Heart left ventricle (tissue), 16 donors: ENCODE data around the gene KNDC1. TPM values are rescaled to one million over a fixed set of nuclear protein-coding genes. Genes with fewer than 3 reads are reported as not detected.

Experiments
- ATAC-seq, 4 donors: fragments of 200-7000 bp; cut with Tn5 transposase; one replicate each; pipeline ENCODE4 v1.9.1; 2020 to 2022; ENCODE audit warnings: moderate library complexity in 4 of 4, mild to moderate bottlenecking in 3 of 4, moderate number of reproducible peaks in 1 of 4
- DNase-seq, 5 donors: peaks; one replicate each; pipeline ENCODE4 v3.0.0-alpha.2; 2020
- H3K27ac ChIP-seq, 12 donors: fragments of 200-600 bp; sonication (generic) in 4 of 12; one replicate each; pipeline versions ENCODE4 v1.5.0 to v1.8.0; 2016 to 2022; ENCODE audit warnings: mild to moderate bottlenecking in 2 of 12
- H3K27me3 ChIP-seq, 9 donors: fragments of 200-600 bp; sonication (generic) in 2 of 9; one replicate each; pipeline versions ENCODE4 v1.5.1 to v1.8.0; 2016 to 2022; ENCODE audit warnings: mild to moderate bottlenecking in 3 of 9
- H3K36me3 ChIP-seq, 9 donors: fragments of 200-600 bp; sonication (generic) in 2 of 9; one replicate each; pipeline versions ENCODE4 v1.5.0 to v1.8.0; 2018 to 2022; ENCODE audit warnings: mild to moderate bottlenecking in 2 of 9
- H3K4me1 ChIP-seq, 12 donors: fragments of 200-600 bp; sonication (generic) in 4 of 12; one replicate each; pipeline versions ENCODE4 v1.5.0 to v1.8.0; 2016 to 2022; ENCODE audit warnings: mild to moderate bottlenecking in 3 of 12
- H3K4me3 ChIP-seq, 12 donors: fragments of 200-600 bp; sonication (generic) in 4 of 12; one replicate each; pipeline versions ENCODE4 v1.5.0 to v1.8.0; 2017 to 2022; ENCODE audit warnings: mild to moderate bottlenecking in 9 of 12, moderate library complexity in 4 of 12
- H3K9me3 ChIP-seq, 12 donors: fragments of 200-600 bp; sonication (generic) in 4 of 12; one replicate each; pipeline versions ENCODE4 v1.5.0 to v1.8.0; 2016 to 2022; ENCODE audit warnings: mild to moderate bottlenecking in 1 of 12
- POLR2A ChIP-seq, 2 donors: fragments of 450-650 bp; IDR thresholded peaks; one replicate each; pipeline ENCODE4 v1.6.1; 2017; ENCODE audit warnings: antibody characterized with exemption in 2 of 2, mild to moderate bottlenecking in 2 of 2, moderate library complexity in 2 of 2
- WGBS, 4 donors: extraction: QIAGEN DNeasy Blood & Tissue Kit in 2 of 4; methylation state at CpG; one replicate each; pipeline versions ENCODE4 v1.1.5 to v1.1.7; 2013 to 2018; 5-methylcytosine and 5-hydroxymethylcytosine counted together
- intact Hi-C, 10 donors: fragments of 100-400 bp; cut with DNase I; formaldehyde crosslinking; loops; one replicate each; pipeline versions ENCODE4 v1.11.1 to v1.14.2; 2022
- polyA plus RNA-seq, 2 donors: library from polyadenylated mRNA; stranded (reverse); fragments of 200-250 nt; gene quantifications; one replicate each; pipeline ENCODE4 v1.2.3, GENCODE V29; 2013
- total RNA-seq, 9 donors: library from RNA; depleted of rRNA in 2 of 9; stranded (reverse); fragments of >200 nt in 2 of 9; fragmentation: NEBNext Ultra II Directional in 3 of 9; extraction: Animal tissue kit (Norgen Biotek cat#: 25700) in 3 of 9; gene quantifications; one replicate each; pipeline versions ENCODE4 v1.1.0 to v1.2.4, GENCODE V29; 2016 to 2023
- TF ChIP-seq, protein P1 (sequence below), 12 donors: fragments of 200-600 bp; sonication (generic) in 4 of 12; IDR thresholded peaks; one replicate each; pipeline versions ENCODE4 v1.5.0 to v1.8.0; 2018 to 2022; ENCODE audit warnings: antibody characterized with exemption in 12 of 12, mild to moderate bottlenecking in 5 of 12
- donor health status: ischemic (EF 13 %, LVEDD 7.1; RV severe dilation, severe dysfunction).
- donor health status: healthy with polysubstance abuse.
- donor health status: DM: no; HTN: yes; CAD: no.
- donor health status: DM: no; HTN: no; CAD: no.
- donor health status: ischemic (EF 25% LVEDD 6.9; RV normal size, moderate dysfunction).
- donor health status: ischemic (EF 25% LVEDD 5.7; RV mildly dilated, moderate dysfunction).
- donor health status: healthy.
- donor health status: DM: yes; HTN: yes; CAD: no.
- donor health status: ischemic (EF 35%, LVEDD 5.7; RV mildly dilated, moderate dysfunction).
- donor health status: nonischemic (EF 11% LVEDD 7.7; RV severe dilation, severe dysfunction).
- donor health status: DM: yes; HTN: yes; CAD: no.
- donor health status: PGD.
- donor health status: ischemic (EF 29% LVEDD 5.4; RV normal size, mild dysfunction).
- donor health status: nonischemic (EF 23%, LVEDD 6.1; RV moderate dilation, normal function).

KNDC1 gene
- total and polyA plus RNA-seq, 11 donors, result 0.04 to 2.9 (median 0.10) TPM; not detected in 3

DNA sequence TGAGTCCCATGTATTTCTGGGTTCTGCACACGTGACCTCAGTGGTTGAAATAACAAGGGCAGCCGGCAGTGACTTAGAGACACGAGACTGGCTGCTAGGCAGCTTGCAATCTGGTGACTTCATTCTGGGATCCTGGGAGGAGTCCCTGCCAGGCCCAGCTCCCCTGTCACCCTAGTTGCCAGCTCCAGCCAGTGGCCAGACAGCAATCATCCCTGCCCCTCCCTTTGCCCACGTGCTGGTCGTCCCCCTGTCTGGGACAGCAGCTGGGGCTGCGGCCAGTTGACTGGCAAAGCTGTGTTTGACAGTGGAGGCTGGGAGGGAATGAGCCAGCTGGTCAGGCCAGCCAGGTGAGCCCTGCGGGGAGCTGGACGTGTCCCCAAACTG is 42.3 kb upstream of the KNDC1 start:
- DNase-seq (peak in 4 of 5 donors; percentile 38 to 74 (median 68)), ATAC-seq (peak; percentile 77 to 94 (median 85))
- H3K27me3 ChIP-seq, result no peaks in the 10 kb centered on the region
- H3K27ac ChIP-seq, result peak overlapping the region in 6 of 12 donors; percentile 45 to 79 (median 72)
- 52 to 66% (median 59%) methylated on average over 8 of the region's 8 CpGs for WGBS, 4 donors
- intact Hi-C loops, result no loop called here
- TF ChIP-seq POLR2A (IDR thresholded peaks at IDR 0.05), result no peak
- TF ChIP-seq, protein P1, sequence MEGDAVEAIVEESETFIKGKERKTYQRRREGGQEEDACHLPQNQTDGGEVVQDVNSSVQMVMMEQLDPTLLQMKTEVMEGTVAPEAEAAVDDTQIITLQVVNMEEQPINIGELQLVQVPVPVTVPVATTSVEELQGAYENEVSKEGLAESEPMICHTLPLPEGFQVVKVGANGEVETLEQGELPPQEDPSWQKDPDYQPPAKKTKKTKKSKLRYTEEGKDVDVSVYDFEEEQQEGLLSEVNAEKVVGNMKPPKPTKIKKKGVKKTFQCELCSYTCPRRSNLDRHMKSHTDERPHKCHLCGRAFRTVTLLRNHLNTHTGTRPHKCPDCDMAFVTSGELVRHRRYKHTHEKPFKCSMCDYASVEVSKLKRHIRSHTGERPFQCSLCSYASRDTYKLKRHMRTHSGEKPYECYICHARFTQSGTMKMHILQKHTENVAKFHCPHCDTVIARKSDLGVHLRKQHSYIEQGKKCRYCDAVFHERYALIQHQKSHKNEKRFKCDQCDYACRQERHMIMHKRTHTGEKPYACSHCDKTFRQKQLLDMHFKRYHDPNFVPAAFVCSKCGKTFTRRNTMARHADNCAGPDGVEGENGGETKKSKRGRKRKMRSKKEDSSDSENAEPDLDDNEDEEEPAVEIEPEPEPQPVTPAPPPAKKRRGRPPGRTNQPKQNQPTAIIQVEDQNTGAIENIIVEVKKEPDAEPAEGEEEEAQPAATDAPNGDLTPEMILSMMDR (IDR thresholded peaks at IDR 0.05), result no peak
- H3K36me3 ChIP-seq, result no peaks in the 10 kb centered on the region
- H3K9me3 ChIP-seq, result peaks cover 0 to 14% (median 0%) of the 10 kb centered on the region in 12 donors
- H3K4me3 ChIP-seq, result no peak overlapping the region
- H3K4me1 ChIP-seq, result peaks cover 0 to 5% (median 0%) of the 10 kb centered on the region in 12 donors

DNA sequence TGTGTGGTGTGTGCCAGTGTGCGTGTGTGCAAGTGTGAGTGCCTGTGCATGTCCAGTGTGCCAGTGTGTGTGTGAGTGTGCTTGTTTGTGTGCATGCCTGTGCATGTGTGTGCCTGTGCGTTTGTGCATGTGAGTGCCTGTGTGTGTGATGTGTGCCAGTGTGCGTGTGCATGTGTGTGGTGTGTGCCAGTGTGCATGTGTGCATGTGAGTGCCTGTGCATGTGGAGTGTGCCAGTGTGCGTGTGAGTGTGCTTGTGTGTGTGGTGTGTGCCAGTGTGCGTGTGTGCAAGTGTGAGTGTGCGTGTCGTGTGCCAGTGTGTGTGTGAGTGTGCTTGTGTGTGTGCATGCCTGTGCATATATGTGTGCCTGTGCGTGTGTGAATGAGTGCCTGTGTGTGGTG is 38.5 kb upstream of the KNDC1 start:
- Histone ChIP-seq H3K36me3 (no peaks in the 10 kb centered on the region), H3K9me3 (peaks cover 0 to 14% (median 0%) of the 10 kb centered on the region in 12 donors), H3K27me3 (peaks cover 0 to 33% (median 0%) of the 10 kb centered on the region in 9 donors), H3K4me3 (no peak overlapping the region), H3K27ac (no peak overlapping the region), H3K4me1 (peaks cover 0 to 16% (median 0%) of the 10 kb centered on the region in 12 donors)
- intact Hi-C loops, result loop anchor here (5.0 to 10.0 kb wide), 11 partner anchors 177 to 667 kb away; partner anchors contain the start of gene CFAP46 (in 5 of the 10)
- TF ChIP-seq, protein P1 (IDR thresholded peaks at IDR 0.05), result no peak
- TF ChIP-seq POLR2A (IDR thresholded peaks at IDR 0.05), result no peak
- DNase-seq (peak in 1 of 5 donors; percentile 20), ATAC-seq (no peak)
- 83 to 95% (median 92%) methylated on average over 8 of the region's 8 CpGs for WGBS, 4 donors

DNA sequence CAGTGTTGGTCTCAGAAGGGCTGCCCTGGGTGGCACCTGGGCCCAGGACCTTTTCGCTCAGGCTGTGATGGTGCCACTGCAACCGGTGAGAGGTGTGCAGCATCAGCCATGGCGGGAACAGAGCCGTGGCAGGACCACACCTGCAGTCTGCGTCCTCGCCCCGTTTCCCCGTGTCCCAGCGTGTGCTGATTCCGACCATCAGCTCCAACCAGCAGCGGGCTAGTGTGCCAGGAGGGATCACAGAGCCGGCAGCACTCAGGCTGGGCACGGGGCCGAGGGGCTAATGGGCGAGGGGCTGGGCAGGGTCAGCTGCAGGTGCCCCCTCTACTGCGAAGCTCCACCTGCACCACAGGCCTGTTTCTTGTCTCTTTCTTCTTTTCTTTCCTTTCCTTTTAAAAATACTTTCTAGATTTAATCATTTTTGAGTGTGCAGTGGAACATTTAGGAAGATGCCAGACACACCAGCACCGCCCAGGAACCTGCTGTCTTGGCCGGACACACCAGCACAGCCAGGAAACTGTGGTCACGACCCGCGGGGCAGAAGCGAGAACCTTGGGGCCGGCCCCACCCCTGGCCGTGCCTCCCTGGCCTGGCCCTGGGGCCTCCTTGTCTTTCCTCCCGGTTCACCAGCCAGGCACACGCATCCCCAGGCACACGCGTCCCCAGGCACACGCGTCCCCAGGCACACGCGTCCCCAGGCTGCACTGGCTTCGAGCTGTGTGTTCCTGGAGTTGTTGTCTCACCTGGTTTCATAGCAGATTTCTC is 37.7 kb upstream of the KNDC1 start:
- TF ChIP-seq POLR2A (IDR thresholded peaks at IDR 0.05), result no peak
- TF ChIP-seq, protein P1 (IDR thresholded peaks at IDR 0.05), result no peak
- WGBS, 4 donors, result 76 to 87% (median 85%) methylated on average over 32 to 33 of the region's 33 CpGs
- Histone ChIP-seq H3K4me1 (peaks cover 0 to 13% (median 0%) of the 10 kb centered on the region in 12 donors), H3K36me3 (no peaks in the 10 kb centered on the region), H3K4me3 (no peak overlapping the region), H3K27ac (no peak overlapping the region), H3K9me3 (peaks cover 0 to 14% (median 0%) of the 10 kb centered on the region in 12 donors), H3K27me3 (peaks cover 0 to 37% (median 0%) of the 10 kb centered on the region in 9 donors)
- peak in 3 of 5 donors; percentile 8 to 26 (median 14) for DNase-seq
- no peak for ATAC-seq
- intact Hi-C loops, result loop anchor here (2.0 to 10.0 kb wide), 12 partner anchors 178 to 668 kb away; partner anchors contain the start of gene CFAP46 (in 5 of the 10)

DNA sequence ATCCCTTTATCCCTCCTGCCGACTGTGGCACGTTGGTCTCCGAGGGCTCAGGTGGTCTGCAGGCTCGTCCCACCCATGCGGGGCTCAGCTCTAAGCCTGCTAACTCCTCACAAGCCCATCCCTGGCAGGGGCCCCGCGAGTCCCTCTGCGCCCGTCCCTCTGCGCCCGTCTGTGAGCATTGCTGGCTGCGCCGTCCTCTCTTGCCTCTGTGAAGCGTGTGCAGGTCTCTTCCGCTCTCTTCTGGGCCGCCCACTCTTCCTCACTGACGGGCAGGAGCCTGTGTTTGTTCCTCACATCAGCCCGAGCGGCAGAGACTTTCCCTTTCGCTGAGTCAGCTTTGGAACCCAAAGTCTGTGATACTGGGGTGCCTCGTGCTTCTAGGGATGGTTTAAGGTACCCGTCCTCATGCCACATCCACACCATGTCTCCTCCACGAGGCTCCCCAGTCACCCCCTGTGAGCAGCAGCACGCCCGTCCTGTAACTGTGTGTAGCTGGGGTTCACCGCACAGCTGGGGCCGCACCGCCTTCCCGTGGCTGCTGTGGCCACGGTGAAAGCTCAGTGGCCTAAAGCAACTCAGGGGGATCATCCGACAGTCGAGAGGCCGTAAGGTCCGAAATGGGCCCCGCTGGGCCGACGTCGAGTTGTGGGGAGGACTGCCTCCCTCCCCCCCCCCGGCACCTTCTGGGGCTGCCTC is 36.8 kb upstream of the KNDC1 start:
- intact Hi-C loops, result loop anchor here (2.0 to 10.0 kb wide), 12 partner anchors 178 to 668 kb away; partner anchors contain the start of gene CFAP46 (in 5 of the 10)
- no peak for ATAC-seq
- peaks cover 0 to 12% (median 0%) of the 10 kb centered on the region in 12 donors for H3K4me1 ChIP-seq
- H3K27me3 ChIP-seq, result peaks cover 0 to 37% (median 0%) of the 10 kb centered on the region in 9 donors
- no peak overlapping the region for H3K4me3 ChIP-seq
- no peaks in the 10 kb centered on the region for H3K36me3 ChIP-seq
- H3K27ac ChIP-seq, result no peak overlapping the region
- peak in 3 of 5 donors; percentile 15 to 52 (median 19) for DNase-seq
- TF ChIP-seq, protein P1 (IDR thresholded peaks at IDR 0.05), result no peak
- TF ChIP-seq POLR2A (IDR thresholded peaks at IDR 0.05), result no peak
- peaks cover 0 to 14% (median 0%) of the 10 kb centered on the region in 12 donors for H3K9me3 ChIP-seq
- 80 to 86% (median 83%) methylated on average over 31 to 39 of the region's 39 CpGs for WGBS, 4 donors
